Measurements from ENCODE around the gene MAGI1.
"Not testable (repeated sequence)": the region's sequence is repeated elsewhere in the genome, so short reads cannot be mapped to it uniquely, and the experiment has no call there.

The MAGI1 gene

DNA sequence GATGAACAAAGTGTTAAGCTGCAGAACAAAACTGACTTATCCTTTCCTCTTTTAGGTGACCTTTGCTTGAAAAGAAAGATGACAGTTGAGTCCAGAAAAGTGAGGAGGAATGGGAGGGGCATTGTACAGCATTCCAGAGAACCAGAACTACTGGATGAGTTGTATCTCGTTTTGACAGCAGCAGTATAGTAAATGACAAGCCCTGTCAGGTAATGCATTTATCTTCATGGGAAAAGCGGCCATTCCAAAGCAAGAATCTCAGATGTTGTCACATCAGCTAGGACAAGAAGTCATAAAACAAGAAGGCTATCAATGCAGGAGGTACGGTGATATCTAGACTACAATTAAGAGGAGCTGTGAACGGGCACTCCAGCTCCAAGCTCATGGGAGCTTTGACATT, 421.5 kb downstream of the MAGI1 start:
- in situ Hi-C loops (cut with MboI; ENCODE audit: low sequenced_read_pairs, unreplicated experiment), result no loop called here
- TF ChIP-seq, protein P1, sequence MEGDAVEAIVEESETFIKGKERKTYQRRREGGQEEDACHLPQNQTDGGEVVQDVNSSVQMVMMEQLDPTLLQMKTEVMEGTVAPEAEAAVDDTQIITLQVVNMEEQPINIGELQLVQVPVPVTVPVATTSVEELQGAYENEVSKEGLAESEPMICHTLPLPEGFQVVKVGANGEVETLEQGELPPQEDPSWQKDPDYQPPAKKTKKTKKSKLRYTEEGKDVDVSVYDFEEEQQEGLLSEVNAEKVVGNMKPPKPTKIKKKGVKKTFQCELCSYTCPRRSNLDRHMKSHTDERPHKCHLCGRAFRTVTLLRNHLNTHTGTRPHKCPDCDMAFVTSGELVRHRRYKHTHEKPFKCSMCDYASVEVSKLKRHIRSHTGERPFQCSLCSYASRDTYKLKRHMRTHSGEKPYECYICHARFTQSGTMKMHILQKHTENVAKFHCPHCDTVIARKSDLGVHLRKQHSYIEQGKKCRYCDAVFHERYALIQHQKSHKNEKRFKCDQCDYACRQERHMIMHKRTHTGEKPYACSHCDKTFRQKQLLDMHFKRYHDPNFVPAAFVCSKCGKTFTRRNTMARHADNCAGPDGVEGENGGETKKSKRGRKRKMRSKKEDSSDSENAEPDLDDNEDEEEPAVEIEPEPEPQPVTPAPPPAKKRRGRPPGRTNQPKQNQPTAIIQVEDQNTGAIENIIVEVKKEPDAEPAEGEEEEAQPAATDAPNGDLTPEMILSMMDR (IDR thresholded peaks at IDR 0.05; ENCODE audit: borderline replicate concordance, control extremely low read depth, extremely low read depth, insufficient read depth, missing control alignments), result no peak
- no peak for DNase-seq (ENCODE audit: low spot score)

DNA sequence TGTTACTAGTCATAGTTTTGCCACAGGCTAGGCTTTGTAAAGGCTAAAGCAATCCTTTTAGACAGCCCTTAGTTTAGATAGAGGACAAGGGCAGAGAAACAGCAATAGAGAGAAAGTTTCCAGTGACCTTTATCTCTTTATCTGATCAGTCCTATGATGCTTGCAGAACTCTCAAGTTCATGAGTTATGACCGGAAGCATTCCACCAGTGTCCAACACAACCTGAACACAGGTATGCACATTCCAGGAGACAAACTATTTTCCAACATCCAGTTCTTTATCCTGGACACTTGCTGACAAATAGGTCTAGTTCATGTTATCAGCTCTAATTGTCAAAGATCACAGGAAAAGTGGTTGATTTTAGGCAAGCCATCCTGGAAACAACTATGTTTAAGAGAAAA, 422.2 kb downstream of the MAGI1 start:
- DNase-seq (ENCODE audit: low spot score), result no peak
- TF ChIP-seq, protein P1 (IDR thresholded peaks at IDR 0.05; ENCODE audit: borderline replicate concordance, control extremely low read depth, extremely low read depth, insufficient read depth, missing control alignments), result no peak
- in situ Hi-C loops (cut with MboI; ENCODE audit: low sequenced_read_pairs, unreplicated experiment), result no loop called here

GRCh38 chr3:65615329-65615728, 423.4 kb downstream of the MAGI1 start:
- TF ChIP-seq, protein P1 (IDR thresholded peaks at IDR 0.05; ENCODE audit: borderline replicate concordance, control extremely low read depth, extremely low read depth, insufficient read depth, missing control alignments), result no peak
- in situ Hi-C loops (cut with MboI; ENCODE audit: low sequenced_read_pairs, unreplicated experiment), result no loop called here
- no peak for DNase-seq (ENCODE audit: low spot score)

- in situ Hi-C loops (cut with MboI; ENCODE audit: low sequenced_read_pairs, unreplicated experiment), result no loop called here
- TF ChIP-seq, protein P1 (IDR thresholded peaks at IDR 0.05; ENCODE audit: borderline replicate concordance, control extremely low read depth, extremely low read depth, insufficient read depth, missing control alignments), result no peak
- DNase-seq (ENCODE audit: low spot score), result no peak
Observed at GRCh38 chr3:65614585-65614984, 424.1 kb downstream of the MAGI1 start.

GRCh38 chr3:65607965-65608460, 430.7 kb downstream of the MAGI1 start:
- in situ Hi-C loops (cut with MboI; ENCODE audit: low sequenced_read_pairs, unreplicated experiment); DNase-seq (ENCODE audit: low spot score): not testable (repeated sequence)

DNA sequence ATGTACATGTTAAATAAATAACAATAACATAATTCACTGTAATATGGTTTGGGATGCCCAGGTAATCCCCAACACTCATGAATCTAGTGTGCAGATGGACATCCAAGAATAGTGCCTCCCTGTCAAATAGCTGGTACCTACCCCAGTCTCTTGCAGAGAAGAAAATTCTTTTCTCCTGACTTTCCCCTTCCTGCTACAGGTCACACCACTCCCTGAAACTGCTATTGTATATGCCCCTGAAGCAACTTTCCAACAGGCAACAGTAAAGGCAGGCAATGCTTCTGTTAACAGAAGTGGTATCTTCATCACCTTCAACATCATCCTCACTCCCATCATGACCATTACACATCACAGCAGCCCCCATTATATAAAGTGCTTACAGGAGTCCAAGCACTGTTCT, 431.6 kb downstream of the MAGI1 start:
- DNase-seq (ENCODE audit: low spot score), result no peak
- TF ChIP-seq, protein P1 (IDR thresholded peaks at IDR 0.05; ENCODE audit: borderline replicate concordance, control extremely low read depth, extremely low read depth, insufficient read depth, missing control alignments), result no peak
- in situ Hi-C loops (cut with MboI; ENCODE audit: low sequenced_read_pairs, unreplicated experiment), result no loop called here

DNA sequence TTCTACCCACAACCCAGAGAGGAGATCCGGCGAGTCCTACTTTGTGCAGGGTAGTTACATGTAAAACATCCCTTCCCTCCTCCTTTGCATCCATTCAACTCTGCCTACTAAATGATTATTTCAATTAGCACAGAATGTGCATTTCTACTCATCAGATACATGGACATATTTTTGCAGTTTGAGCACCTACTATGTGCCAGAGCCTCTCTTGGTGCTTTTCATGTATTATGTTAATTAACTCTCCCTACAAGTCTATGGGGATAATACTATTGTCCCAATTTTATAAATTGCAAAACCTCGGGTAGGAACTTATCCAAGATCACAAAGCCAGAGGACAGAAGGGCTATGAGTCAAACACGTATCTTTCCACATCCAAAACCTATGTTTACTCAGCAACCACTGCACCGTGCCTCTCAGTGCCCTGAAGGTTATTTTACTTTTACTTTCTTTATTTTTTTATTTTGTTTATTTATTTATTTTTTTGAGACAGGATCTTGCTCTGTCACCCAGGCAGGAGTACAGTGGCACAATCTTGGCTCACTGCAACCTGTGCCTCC, 432.8 kb downstream of the MAGI1 start:
- no peak for DNase-seq (ENCODE audit: low spot score)
- TF ChIP-seq, protein P1 (IDR thresholded peaks at IDR 0.05; ENCODE audit: borderline replicate concordance, control extremely low read depth, extremely low read depth, insufficient read depth, missing control alignments), result no peak
- in situ Hi-C loops (cut with MboI; ENCODE audit: low sequenced_read_pairs, unreplicated experiment), result no loop called here

All from GM13976 (cell line).